Measurements from ENCODE around the gene TPP2.

- no peak for TF ChIP-seq CTCF (IDR thresholded peaks at IDR 0.05)
- no peak for TF ChIP-seq POLR2A (IDR thresholded peaks at IDR 0.05)
- no peak for TF ChIP-seq EP300 (IDR thresholded peaks at IDR 0.05)
These were observed 101.8 kb downstream of the TPP2 start for GRCh38 chr13:102698649-102698980.
